HG03108 (cell line): Measurements from ENCODE around the gene C4orf36.
"Not testable (repeated sequence)": the region's sequence is repeated elsewhere in the genome, so short reads cannot be mapped to it uniquely, and the experiment has no call there.

Experiments
- ATAC-seq: cut with Tn5 transposase; IDR thresholded peaks from one replicate; pipeline ENCODE4 v1.9.1; 2021; ENCODE audit warnings: moderate library complexity; ENCODE audit not compliant: unreplicated experiment

C4orf36 gene

DNA sequence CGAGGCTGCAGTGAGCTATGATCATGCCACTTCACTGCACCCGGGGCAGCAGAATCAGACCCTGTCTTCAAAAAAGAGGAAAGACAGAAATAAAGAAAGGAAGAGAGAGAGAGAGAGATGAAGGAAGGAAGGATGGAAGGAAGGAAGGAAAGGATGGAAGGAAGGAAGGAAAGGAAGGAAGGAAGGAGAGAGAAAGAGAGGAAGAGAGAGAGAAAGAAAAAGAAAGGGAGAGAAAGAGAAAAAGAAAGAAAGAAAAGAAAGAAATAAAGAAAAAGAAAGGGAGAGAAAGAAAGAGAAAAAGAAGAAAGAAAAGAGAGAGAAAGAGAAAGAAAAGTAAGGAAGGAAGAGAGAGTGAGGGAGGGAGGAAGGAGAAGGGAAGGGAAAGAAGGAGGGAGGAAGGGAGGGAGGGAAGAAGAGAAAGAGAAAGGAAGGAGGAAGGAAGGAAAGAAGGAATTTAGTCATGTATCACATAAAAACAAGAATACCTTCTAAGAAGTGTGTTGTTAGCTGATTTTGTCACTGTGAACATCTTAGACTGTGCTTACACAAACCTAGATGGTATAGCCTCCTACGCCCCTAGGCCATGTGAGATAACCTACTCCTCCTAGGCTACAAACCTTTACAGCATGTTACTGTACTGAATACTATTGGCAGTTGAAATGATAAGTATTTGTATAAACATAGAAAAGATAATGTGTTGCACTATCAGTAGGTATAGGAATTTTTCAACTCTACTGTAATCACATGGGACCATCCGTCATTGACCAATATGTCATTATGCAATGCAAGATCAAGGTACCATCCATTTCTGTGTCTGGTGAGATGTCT is 25.2 kb upstream of the C4orf36 start:
- ATAC-seq = no peak

DNA sequence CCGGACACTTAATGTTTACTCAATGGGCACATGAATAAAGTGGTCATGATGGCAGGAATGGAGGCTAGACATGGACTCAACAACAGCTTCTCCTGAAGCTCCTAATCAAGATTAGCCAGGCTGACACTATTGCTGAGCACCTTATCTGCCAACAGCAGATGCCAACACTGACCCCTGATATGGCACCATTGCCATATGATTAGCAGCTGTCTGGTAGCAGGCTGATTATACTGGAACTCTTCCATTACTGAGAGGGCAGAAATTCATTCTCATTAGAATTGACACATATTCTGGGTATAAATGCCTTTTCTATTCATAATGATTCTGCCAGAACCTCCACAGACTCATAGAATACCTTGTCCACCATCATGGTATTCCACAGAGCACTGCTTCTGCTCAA is 24.2 kb upstream of the C4orf36 start:
- ATAC-seq = no peak

GRCh38 chr4:86910820-86911684 is 18.8 kb upstream of the C4orf36 start:
- no peak for ATAC-seq

DNA sequence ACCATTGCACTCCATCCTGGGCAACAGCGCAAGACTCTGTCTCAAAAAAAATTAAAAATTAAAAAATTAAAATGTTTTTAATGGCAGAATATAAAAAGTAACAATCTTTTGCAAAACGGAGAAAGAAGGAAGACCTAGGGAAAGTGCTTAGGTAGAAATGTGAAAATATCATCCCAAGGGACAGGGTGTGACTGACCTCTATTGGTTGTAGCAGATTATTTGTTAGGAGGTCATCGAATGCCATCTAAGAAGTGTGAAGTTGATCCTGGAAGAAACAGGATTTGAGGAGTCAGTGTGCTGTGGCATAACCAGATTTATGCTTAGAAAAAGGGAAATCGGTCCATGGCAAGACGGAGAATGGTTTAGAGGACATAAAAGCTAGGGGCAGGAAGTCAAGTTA is 18.1 kb upstream of the C4orf36 start:
- no peak for ATAC-seq

DNA sequence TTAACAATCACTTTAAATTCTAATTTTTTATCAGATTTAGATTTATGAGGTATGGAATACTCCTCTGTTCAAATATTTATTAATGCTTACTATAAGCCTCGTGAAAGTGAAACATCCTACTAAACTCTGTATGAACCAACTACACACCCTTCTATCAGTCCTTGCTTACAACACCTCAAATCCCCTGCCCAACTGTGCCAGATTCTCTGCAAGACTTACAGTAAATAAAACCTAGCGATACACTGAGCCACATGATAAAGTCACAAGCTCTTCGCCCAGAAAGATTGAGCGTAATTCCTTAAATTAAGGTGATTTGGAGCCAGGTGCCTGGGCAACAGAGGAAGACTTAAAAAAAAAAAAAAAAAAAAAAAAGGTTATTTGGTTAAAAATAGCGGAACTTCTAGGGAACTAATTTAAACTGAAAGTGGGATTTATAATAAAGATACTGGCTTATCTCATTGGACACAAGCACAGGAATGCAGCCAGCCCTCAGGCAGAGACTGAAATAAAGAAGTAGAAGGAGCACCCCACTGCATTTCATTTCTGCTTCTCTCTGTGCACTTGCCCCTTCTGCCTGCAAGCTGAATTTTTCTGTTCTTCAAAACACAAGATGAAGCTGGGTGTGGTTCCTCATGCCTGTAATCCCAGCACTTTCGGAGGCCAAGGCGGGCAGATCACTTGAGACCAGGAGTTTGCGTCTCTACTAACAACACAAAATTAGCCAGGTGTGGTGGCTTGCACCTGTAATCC is 17.5 kb upstream of the C4orf36 start:
- no peak for ATAC-seq

DNA sequence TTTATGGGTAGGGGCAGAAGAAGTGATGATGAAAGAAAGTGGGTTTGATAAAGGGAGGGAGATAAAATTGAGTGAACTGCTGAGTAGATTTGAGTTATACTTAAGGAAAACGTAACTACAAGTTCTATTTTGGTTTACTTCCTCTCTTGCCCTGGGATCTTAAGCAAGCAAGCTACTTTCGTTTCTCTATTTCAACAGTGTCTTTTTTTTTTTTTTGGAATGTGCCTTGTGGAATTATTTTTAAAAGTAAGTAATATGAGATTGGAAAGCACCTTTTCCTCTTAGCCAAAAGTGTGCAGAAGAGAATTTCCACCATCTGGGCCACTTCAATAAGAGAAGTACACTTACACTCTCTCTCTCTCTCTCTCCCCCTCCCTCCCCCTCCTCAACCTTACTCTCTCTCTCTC is 16.0 kb upstream of the C4orf36 start:
- no peak for ATAC-seq

- no peak for ATAC-seq
Observed at GRCh38 chr4:86901864-86902263, 9.6 kb upstream of the C4orf36 start.

DNA sequence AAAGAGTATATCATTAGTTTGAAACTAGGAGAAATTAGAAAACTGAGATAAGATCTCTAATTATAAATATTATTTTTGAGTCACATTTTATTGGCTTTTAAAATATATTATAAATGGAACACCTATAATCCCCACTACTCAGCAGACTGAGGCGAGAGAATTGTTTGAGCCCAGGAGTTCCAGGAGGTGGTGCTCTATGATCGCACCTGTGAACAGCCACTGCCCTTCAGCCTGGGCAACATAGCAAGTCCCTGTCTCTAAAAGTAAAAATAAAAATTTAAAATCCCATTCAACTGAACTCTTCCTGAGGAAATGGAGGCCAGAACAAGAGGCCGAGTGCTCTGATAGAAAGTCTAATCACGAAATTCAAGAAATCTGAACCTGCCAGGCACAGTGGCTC is 6.3 kb upstream of the C4orf36 start:
- no peak for ATAC-seq

DNA sequence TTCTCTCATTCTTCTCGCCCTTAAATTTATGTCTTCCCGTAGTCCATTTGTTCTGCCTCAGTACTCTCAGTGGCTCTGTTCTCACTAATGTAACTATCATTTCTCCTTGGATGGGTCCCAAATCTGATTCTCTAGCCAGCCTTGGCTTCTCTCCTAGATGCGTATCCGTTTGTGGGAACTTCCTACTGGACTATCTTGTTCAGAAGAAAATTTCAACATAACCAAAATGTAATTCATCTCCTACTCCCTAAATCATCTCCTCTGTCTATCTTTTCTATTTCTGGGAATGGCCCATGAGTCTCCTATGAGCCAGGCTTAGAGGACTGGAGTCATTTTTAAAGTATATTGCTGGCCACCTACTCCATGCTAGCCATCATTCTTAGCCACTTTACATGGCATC is 4.4 kb upstream of the C4orf36 start:
- ATAC-seq = no peak

- no peak for ATAC-seq
Observed at GRCh38 chr4:86895692-86896488, 3.7 kb upstream of the C4orf36 start.

DNA sequence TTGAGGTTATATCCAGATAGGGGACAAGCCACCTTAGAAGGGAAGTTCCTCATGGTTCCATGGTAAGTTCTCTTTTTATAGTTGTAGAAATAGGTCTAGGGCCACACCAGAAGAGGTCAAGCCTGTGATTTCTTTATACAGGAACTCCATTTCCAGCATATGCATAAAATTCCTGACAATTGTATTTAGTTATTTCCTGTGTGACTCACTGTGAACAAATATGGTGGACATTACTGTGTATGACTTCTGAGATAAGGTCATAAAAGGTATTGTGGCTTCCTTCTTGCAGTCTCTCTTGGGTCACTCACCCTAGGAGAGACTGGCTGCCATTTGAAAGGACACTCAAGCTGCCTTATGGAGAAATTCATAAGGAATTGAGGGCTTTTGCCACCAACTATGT is 2.2 kb upstream of the C4orf36 start:
- ATAC-seq = no peak

DNA sequence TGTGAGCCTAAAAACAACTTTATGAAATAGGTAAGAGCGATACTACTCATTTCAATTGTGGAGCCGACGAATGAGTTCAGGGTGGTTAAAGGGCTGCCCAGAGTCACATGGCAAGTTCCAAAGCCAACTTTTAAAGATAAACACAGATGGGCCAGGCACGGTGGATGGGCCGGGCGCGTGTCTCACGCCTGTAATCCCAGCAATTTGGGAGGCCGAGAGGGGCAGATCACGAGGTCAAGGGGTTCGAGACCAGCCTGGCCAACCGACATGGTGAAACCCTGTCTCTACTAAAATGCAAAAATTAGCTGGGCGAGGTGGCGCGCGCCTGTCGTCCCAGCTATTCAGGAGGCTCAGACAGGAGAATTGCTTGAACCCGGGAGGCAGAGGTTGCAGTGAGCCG is 914 bp upstream of the C4orf36 start:
- ATAC-seq = no peak

GRCh38 chr4:86892636-86892960 is 376 bp upstream of the C4orf36 start:
- no peak for ATAC-seq

- no peak for ATAC-seq
Observed at GRCh38 chr4:86890790-86891189, 1.4 kb downstream of the C4orf36 start.

DNA sequence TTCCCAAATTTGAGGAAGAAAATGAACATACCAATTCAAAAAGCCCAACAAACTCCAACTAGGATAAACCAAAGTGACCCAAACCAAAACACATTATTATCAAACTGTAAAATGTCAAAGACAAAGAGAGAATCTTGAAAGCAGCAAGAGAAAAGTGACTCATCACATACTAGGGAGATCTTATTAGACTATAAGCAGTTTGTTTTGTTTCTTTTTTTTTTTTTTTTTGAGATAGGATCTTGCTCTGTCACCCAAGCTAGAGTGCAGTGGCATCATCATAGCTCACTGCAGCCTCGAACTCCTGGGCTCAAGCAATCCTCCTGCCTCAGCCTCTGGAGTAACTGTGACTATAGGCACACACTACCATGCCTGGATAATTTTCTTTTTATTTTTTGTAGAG is 12.6 kb downstream of the C4orf36 start:
- ATAC-seq = no peak

- no peak for ATAC-seq
Observed at GRCh38 chr4:86878640-86879039, 13.6 kb downstream of the C4orf36 start.

DNA sequence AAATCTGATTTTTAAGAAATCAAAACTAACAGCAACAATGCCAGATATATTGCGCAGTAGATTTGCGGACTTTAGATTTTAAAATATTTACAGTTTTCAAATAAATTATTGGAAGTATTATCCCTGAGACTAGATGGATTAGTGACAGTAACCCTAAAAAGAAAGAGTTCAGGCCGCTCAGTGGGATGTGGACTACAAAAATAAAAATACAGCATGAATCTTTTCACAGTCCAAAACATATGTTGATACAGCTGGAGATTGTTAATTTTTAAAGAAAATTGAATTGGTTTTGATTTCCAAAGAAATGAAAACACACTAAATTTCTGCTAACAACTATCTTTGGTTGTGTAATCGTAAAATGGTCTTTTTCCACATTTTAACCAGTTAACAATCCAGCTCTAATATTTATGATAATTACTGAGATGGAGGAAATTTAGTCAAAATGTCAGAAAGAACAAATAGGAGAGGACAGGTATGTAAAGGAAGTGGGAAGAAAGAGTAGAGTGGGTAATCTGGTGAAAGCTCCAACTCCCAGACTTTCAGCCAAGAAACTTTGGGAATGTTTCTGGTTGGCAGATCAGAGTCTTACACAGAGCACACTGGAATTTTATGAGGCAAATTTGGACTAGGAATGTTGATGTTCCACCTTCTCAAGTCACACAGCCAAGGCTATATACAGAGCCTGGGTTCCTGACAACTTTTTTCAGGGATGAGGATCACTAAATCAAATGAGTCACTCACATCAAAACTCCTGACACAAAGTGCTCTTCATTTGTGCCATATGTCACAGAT is 15.1 kb downstream of the C4orf36 start:
- ATAC-seq = no peak

DNA sequence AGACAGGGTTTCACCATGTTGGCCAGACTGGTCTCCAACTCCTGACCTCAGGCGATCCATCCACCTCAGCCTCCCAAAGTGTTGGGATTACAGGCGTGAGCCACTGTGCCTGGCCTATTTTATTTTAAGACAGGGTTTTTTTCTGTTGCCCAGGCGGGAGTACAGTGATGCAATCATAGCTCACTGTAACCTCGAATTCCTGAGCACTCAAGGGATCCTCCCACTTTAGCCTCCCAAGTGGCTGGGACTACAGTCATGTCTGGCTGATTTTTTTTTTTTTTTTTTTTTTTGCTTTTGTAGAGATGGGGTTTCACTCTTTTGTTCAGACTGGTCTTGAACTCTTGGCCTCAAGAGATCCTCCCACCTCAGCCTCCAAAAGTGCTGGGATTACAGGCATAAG is 16.8 kb downstream of the C4orf36 start:
- ATAC-seq = not testable (repeated sequence)

- no peak for ATAC-seq
Observed at GRCh38 chr4:86872135-86872534, 20.1 kb downstream of the C4orf36 start.

- ATAC-seq = no peak
Observed at GRCh38 chr4:86870442-86871069, 21.7 kb downstream of the C4orf36 start.
